GM12865 (cell line): ENCODE data around the gene RHOBTB3.

Source experiments
- DNase-seq: peaks from one replicate; pipeline ENCODE4 v3.0.0; 2010; ENCODE audit warnings: low read depth
- H3K4me3 ChIP-seq: 2 replicates; pipeline ENCODE4 v1.5.1; 2011; ENCODE audit warnings: mild to moderate bottlenecking, low read depth, low read length, control low read depth
- CTCF ChIP-seq: IDR thresholded peaks from 2 replicates; pipeline ENCODE4 v1.5.1; 2011; ENCODE audit warnings: low read length, control low read depth, low read depth, inconsistent platforms; ENCODE audit not compliant: insufficient read depth; ENCODE audit errors: missing control alignments

RHOBTB3 gene

DNA sequence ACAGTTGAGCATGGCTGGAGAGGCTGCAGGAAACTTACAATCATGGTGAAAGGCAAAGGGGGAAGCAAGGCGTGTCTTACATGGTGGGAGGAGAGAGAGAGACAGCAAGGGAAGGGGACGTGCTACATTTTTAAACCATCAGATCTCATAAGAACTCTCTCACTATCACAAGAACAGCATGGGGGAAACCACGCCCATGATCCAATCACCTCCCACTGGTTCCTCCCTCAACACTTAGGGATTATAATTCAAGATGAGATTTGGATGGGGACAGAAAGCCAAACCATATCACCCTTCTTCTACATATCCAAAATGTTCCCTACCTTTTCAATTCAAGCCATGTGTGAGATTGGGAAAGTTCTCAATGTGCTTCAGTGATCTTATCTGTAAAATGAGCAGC is 114.3 kb downstream of the RHOBTB3 start:
- no peak for DNase-seq
- no peak overlapping the region for H3K4me3 ChIP-seq
- TF ChIP-seq CTCF: no peak
